SK-N-SH (cell line): ENCODE data around the gene LCNL1.

ENCODE experiments used
- CTCF ChIP-seq: fragments of 200-600 bp; sonication (generic); IDR thresholded peaks from 2 replicates; pipeline ENCODE4 v1.6.1; 2017; ENCODE audit warnings: antibody characterized with exemption, mild to moderate bottlenecking, moderate library complexity
- ELF1 ChIP-seq: IDR thresholded peaks from 2 replicates; pipeline ENCODE4 v1.4.0; 2012
- EZH2phosphoT487 ChIP-seq: fragments of 200-600 bp; sonication (generic); IDR thresholded peaks from 2 replicates; pipeline ENCODE4 v1.6.1; 2017; ENCODE audit warnings: low read depth, mixed run types, mild to moderate bottlenecking, antibody characterized with exemption, moderate library complexity, borderline replicate concordance
- NRF1 ChIP-seq: IDR thresholded peaks from 2 replicates; pipeline ENCODE4 v1.6.1; 2012; ENCODE audit warnings: low read depth, mild to moderate bottlenecking, low read length
- POLR2AphosphoS5 ChIP-seq: IDR thresholded peaks from 2 replicates; pipeline ENCODE4 v1.6.1; 2012; ENCODE audit warnings: low read depth, low read length
- RAD21 ChIP-seq: IDR thresholded peaks from 2 replicates; pipeline ENCODE4 v1.6.1; 2012; ENCODE audit warnings: mild to moderate bottlenecking, low read length
- SIN3A ChIP-seq: IDR thresholded peaks from 2 replicates; pipeline ENCODE4 v1.6.1; 2012; ENCODE audit warnings: low read depth, mild to moderate bottlenecking, low read length, moderate library complexity, borderline replicate concordance

- no peak for TF ChIP-seq CTCF
- no peak for TF ChIP-seq NRF1
- TF ChIP-seq SIN3A = no peak
- no peak for TF ChIP-seq POLR2AphosphoS5
- TF ChIP-seq RAD21 = no peak
- no peak for TF ChIP-seq ELF1
- TF ChIP-seq EZH2phosphoT487 = no peak
These were observed 51.4 kb downstream of the LCNL1 start for GRCh38 chr9:137034039-137034708.
